ENCODE results near the gene AMPD2.

DNA sequence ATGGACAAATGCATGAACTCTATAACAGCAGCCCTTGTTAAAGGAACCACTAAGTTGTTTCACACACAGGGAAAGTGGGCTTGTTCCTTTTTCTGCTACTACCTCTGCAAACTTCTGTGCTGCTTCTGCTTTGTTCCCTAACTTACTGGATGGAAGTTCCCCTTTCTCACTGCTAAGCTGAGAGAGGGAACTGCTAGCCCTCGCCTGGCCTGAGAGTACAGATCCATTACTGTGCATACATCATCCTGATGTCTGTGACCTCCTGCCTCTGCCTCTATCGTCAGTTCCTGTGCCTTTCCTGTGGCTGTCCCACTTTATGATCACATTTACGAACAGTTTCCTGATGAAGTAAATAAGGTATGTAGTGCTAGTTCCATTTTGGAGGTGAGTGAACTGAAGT lies 3.8 kb upstream of the AMPD2 start:
- TF ChIP-seq EZH2 (IDR thresholded peaks at IDR 0.05; ENCODE audit: insufficient read depth, poor library complexity, severe bottlenecking) (no peak), EZH2phosphoT487 (IDR thresholded peaks at IDR 0.05; ENCODE audit: insufficient read depth, low read depth) (no peak)
